OCI-LY7 (cell line): ENCODE data around the gene KRT73. TPM values are rescaled to one million over a fixed set of nuclear protein-coding genes. Genes with fewer than 3 reads are reported as not detected.

ENCODE experiments used
- BruUV-seq: library from RNA; stranded (reverse); fragments of 400-500 nt; replicated peaks from 2 replicates; lab custom pipeline; 2021; lab: Mats Ljungman, UMichigan
- CTCF ChIA-PET: fragments of 300-600 bp; sonication (Branson Sonifier 250); formaldehyde crosslinking; loops from one replicate; lab custom pipeline; 2022; ENCODE audit warnings: antibody characterized with exemption; ENCODE audit not compliant: unreplicated experiment; lab: Charles Lee
- POLR2A ChIA-PET: fragments of 300-600 bp; sonication (Branson Sonifier 250); formaldehyde crosslinking; loops from one replicate; lab custom pipeline; 2022; ENCODE audit warnings: antibody characterized with exemption; lab: Charles Lee
- DNase-seq: peaks from one replicate; pipeline ENCODE4 v3.0.0-alpha.2; 2015; ENCODE audit warnings: low spot score
- H2AFZ ChIP-seq: fragments of 200-600 bp; sonication (generic), shearing (Covaris generic); 2 replicates; pipeline ENCODE4 v1.6.1; 2014; ENCODE audit warnings: mild to moderate bottlenecking, antibody characterized with exemption, low read length, moderate library complexity
- H3K27ac ChIP-seq: fragments of 200-600 bp; sonication (generic); 2 replicates; pipeline ENCODE4 v1.5.1; 2014; ENCODE audit warnings: mixed run types, low read depth, mild to moderate bottlenecking, moderate library complexity, low read length, inconsistent platforms; ENCODE audit not compliant: poor library complexity, severe bottlenecking
- H3K36me3 ChIP-seq: fragments of 200-600 bp; sonication (generic); 2 replicates; pipeline ENCODE4 v1.6.1; 2014; ENCODE audit warnings: mild to moderate bottlenecking, antibody characterized with exemption, low read length, moderate library complexity, mixed read lengths; ENCODE audit not compliant: insufficient read depth
- H3K4me1 ChIP-seq: fragments of 200-600 bp; sonication (generic); 2 replicates; pipeline ENCODE4 v1.5.1; 2014; ENCODE audit warnings: mild to moderate bottlenecking, low read length; ENCODE audit not compliant: insufficient read depth, poor library complexity, severe bottlenecking
- H3K4me2 ChIP-seq: fragments of 200-600 bp; sonication (generic); 2 replicates; pipeline ENCODE4 v1.6.1; 2014; ENCODE audit warnings: mild to moderate bottlenecking, low read length
- H3K4me3 ChIP-seq: fragments of 200-600 bp; sonication (generic); 2 replicates; pipeline ENCODE4 v1.5.1; 2014; ENCODE audit warnings: mild to moderate bottlenecking, low read depth, low read length; ENCODE audit not compliant: poor library complexity, severe bottlenecking
- H3K79me2 ChIP-seq: fragments of 200-600 bp; sonication (generic); 2 replicates; pipeline ENCODE4 v1.6.1; 2016; ENCODE audit warnings: low read depth, mild to moderate bottlenecking, low read length, moderate library complexity, mixed read lengths; ENCODE audit not compliant: insufficient read depth
- H3K9me2 ChIP-seq: fragments of 200-600 bp; sonication (generic); 2 replicates; pipeline ENCODE4 v1.6.1; 2016; ENCODE audit warnings: mild to moderate bottlenecking, low read length, mixed read lengths; ENCODE audit not compliant: insufficient read depth
- H3K9me3 ChIP-seq: fragments of 200-600 bp; sonication (generic); 2 replicates; pipeline ENCODE4 v1.6.1; 2014; ENCODE audit warnings: mild to moderate bottlenecking, mixed run types, low read length, mixed read lengths
- H4K20me1 ChIP-seq: fragments of 200-600 bp; sonication (generic); 2 replicates; pipeline ENCODE4 v1.6.1; 2014; ENCODE audit warnings: mild to moderate bottlenecking, antibody characterized with exemption, low read length, moderate library complexity, mixed read lengths; ENCODE audit not compliant: insufficient read depth
- CTCF ChIP-seq: fragments of 200-600 bp; sonication (generic); conservative IDR thresholded peaks from 2 replicates; pipeline ENCODE4 v1.5.1; 2014; ENCODE audit warnings: mild to moderate bottlenecking, antibody characterized with exemption, low read length, moderate library complexity, mixed read lengths
- EZH2phosphoT487 ChIP-seq: fragments of 200-600 bp; sonication (generic); IDR thresholded peaks from 2 replicates; pipeline ENCODE4 v1.6.1; 2018; ENCODE audit warnings: low read depth, borderline replicate concordance, mild to moderate bottlenecking, mixed run types, antibody characterized with exemption, low read length, moderate library complexity, mixed read lengths
- intact Hi-C: fragments of 100-400 bp; cut with micrococcal nuclease; formaldehyde crosslinking; loops from one replicate; pipeline ENCODE4 v1.10.0; 2022; ENCODE audit not compliant: unreplicated experiment
- total RNA-seq, 2 experiments: library from RNA; depleted of rRNA in 1 of 2; stranded (reverse); fragments of >200 nt in 1 of 2; shearing (Covaris generic) in 1 of 2; gene quantifications; 2 replicates each; pipeline ENCODE4 v1.2.3, GENCODE V29; 2014 to 2022

The KRT73 gene
- total RNA-seq, 2 experiments from 2014 or later, result not detected

DNA sequence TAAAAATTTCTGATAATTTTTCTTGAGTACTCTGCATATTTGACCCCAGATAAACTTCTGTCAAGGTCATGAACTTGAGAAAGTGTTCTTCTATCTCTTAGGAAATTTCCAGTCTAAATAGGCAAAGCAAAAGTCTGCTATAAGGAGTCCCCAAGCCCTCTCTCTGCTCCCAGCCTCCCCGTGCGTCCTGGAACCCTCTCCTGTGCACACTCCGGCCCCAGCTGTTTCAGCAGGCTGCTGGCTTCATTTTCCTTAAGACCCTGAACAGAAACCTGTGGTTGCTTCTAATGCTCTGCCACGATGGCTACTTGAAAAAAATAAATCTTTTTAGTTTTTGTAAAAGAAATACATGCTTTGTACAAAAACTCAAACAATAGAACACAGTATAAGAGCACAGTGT, 18.9 kb upstream of the KRT73 start:
- Histone ChIP-seq H4K20me1 (no peaks in the 10 kb centered on the region), H3K9me2 (no peaks in the 10 kb centered on the region), H3K79me2 (no peaks in the 10 kb centered on the region), H3K9me3 (no peaks in the 10 kb centered on the region), H3K27ac (no peak overlapping the region), H3K36me3 (no peaks in the 10 kb centered on the region), H3K4me3 (no peak overlapping the region), H3K4me2 (no peak overlapping the region), H3K4me1 (no peaks in the 10 kb centered on the region), H2AFZ (no peak overlapping the region)
- ChIA-PET CTCF (no interaction called here), POLR2A (no interaction called here)
- intact Hi-C loops, result no loop called here
- no TSS peak for BruUV-seq
- TF ChIP-seq EZH2phosphoT487 (no peak), CTCF (no peak)
- no peak for DNase-seq

DNA sequence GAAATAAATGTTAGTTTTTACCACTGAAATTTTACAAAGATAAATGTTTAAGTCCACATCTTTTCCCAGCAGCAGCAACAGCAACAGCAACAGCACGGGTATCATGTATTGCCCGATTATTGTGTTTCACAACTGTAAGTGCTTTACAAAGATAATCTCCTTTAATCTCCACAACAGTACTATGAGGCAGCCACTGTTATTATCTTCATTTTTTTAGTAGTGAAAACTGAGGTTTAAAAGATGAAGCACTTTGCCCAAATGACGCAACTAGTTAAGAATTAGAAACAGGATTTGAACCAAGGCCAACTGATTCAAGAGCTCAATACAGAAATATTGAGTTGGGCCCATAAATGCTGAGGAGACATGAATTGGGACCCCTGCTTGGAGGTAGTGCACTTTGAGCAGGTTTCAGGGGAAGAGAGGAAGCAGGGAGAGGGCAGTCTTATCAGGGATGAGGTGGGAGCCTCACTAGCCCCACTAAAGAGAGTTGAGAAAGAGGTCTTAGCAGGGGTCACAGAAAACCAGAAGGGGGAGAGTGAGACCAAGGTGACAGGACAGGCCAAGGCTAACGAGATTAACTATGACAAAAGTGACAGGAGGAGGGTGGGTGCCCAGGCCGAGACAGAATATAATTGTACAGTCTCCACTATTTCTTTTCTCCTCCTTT, 18.4 kb upstream of the KRT73 start:
- Histone ChIP-seq H3K4me1 (no peaks in the 10 kb centered on the region), H2AFZ (no peak overlapping the region), H3K4me3 (no peak overlapping the region), H3K9me3 (no peaks in the 10 kb centered on the region), H3K27ac (no peak overlapping the region), H4K20me1 (no peaks in the 10 kb centered on the region), H3K9me2 (no peaks in the 10 kb centered on the region), H3K36me3 (no peaks in the 10 kb centered on the region), H3K79me2 (no peaks in the 10 kb centered on the region), H3K4me2 (no peak overlapping the region)
- no peak for DNase-seq
- no TSS peak for BruUV-seq
- POLR2A ChIA-PET, result no interaction called here
- intact Hi-C loops, result no loop called here
- no peak for TF ChIP-seq EZH2phosphoT487
- no peak for TF ChIP-seq CTCF
- CTCF ChIA-PET, result no interaction called here

- BruUV-seq, result no TSS peak
- H3K27ac ChIP-seq, result no peak overlapping the region
- intact Hi-C loops, result no loop called here
- H3K4me3 ChIP-seq, result no peak overlapping the region
- no peaks in the 10 kb centered on the region for H3K4me1 ChIP-seq
- TF ChIP-seq EZH2phosphoT487, result no peak
- no peak for TF ChIP-seq CTCF
- H3K9me2 ChIP-seq, result no peaks in the 10 kb centered on the region
- no peak overlapping the region for H3K4me2 ChIP-seq
- H3K79me2 ChIP-seq, result no peaks in the 10 kb centered on the region
- DNase-seq, result no peak
- no peaks in the 10 kb centered on the region for H3K9me3 ChIP-seq
- no peak overlapping the region for H2AFZ ChIP-seq
- H4K20me1 ChIP-seq, result no peaks in the 10 kb centered on the region
- POLR2A ChIA-PET, result no interaction called here
- CTCF ChIA-PET, result no interaction called here
- no peaks in the 10 kb centered on the region for H3K36me3 ChIP-seq
Observed at GRCh38 chr12:52636189-52636588, 17.8 kb upstream of the KRT73 start.
